SIG-M5 treated with dmso at 0.1 percent for 504 hours (cell line): ENCODE data around the gene DOHH.
"Not testable (repeated sequence)": the region's sequence is repeated elsewhere in the genome, so short reads cannot be mapped to it uniquely, and the experiment has no call there.

Source experiments
- DNase-seq: peaks from one replicate; lab custom pipeline; 2025; ENCODE audit not compliant: unreplicated experiment; lab: John Stamatoyannopoulos, UW

Gene DOHH

GRCh38 chr19:3519126-3519525, 18.7 kb upstream of the DOHH start:
- DNase-seq = no peak

GRCh38 chr19:3518659-3519058, 18.2 kb upstream of the DOHH start:
- DNase-seq = no peak

- DNase-seq = no peak
Measured at GRCh38 chr19:3518255-3518654, 17.8 kb upstream of the DOHH start.

- no peak for DNase-seq
Measured at GRCh38 chr19:3517638-3518037, 17.2 kb upstream of the DOHH start.

GRCh38 chr19:3516675-3517207, 16.3 kb upstream of the DOHH start:
- no peak for DNase-seq

GRCh38 chr19:3515891-3516422, 15.5 kb upstream of the DOHH start:
- DNase-seq = no peak

- no peak for DNase-seq
Measured at GRCh38 chr19:3514930-3515329, 14.5 kb upstream of the DOHH start.

GRCh38 chr19:3513229-3514140, 13.0 kb upstream of the DOHH start:
- no peak for DNase-seq

GRCh38 chr19:3512562-3513228, 12.2 kb upstream of the DOHH start:
- DNase-seq = no peak

- no peak for DNase-seq
Measured at GRCh38 chr19:3511506-3512251, 11.2 kb upstream of the DOHH start.

- no peak for DNase-seq
Measured at GRCh38 chr19:3510727-3511126, 10.3 kb upstream of the DOHH start.

- DNase-seq = no peak
Measured at GRCh38 chr19:3509566-3509989, 9.1 kb upstream of the DOHH start.

- no peak for DNase-seq
Measured at GRCh38 chr19:3508771-3509535, 8.5 kb upstream of the DOHH start.

- DNase-seq = not testable (repeated sequence)
Measured at GRCh38 chr19:3508121-3508661, 7.7 kb upstream of the DOHH start.

- no peak for DNase-seq
Measured at GRCh38 chr19:3507371-3508120, 7.1 kb upstream of the DOHH start.

GRCh38 chr19:3506384-3507340, 6.2 kb upstream of the DOHH start:
- DNase-seq = no peak

GRCh38 chr19:3505598-3506383, 5.3 kb upstream of the DOHH start, which contains the start of gene FZR1:
FZR1 (plus strand) TSS chr19:3506311; CDS start chr19:3522990, 16,679 bp downstream.
- peak; percentile 93 for DNase-seq
